ENCODE results near the gene CASS4.
"Not testable (repeated sequence)": the region's sequence is repeated elsewhere in the genome, so short reads cannot be mapped to it uniquely, and the experiment has no call there.

CASS4 gene

GRCh38 chr20:56392132-56392880 is 19.8 kb upstream of the CASS4 start, which contains the start of the genes AURKA and CSTF1:
Gene AURKA, minus strand, starts transcription at chr20:56392215. Its CDS starts 4,018 bp downstream, at chr20:56388197.
Gene CSTF1, plus strand, starts transcription at chr20:56392645. Its CDS starts 2,908 bp downstream, at chr20:56395553.
- TF ChIP-seq CTCF (IDR thresholded peaks at IDR 0.05) (no peak), ZFX (IDR thresholded peaks at IDR 0.05; ENCODE audit: borderline replicate concordance) (no peak)
- H3K27ac ChIP-seq = peak within 1 kb of the TSS; percentile 95

GRCh38 chr20:56392881-56393482 is 19.1 kb upstream of the CASS4 start:
- TF ChIP-seq CTCF (IDR thresholded peaks at IDR 0.05) (no peak), ZFX (IDR thresholded peaks at IDR 0.05; ENCODE audit: borderline replicate concordance) (no peak)
- peak overlapping the region; percentile 95 for H3K27ac ChIP-seq

GRCh38 chr20:56393653-56394052 is 18.4 kb upstream of the CASS4 start:
- H3K27ac ChIP-seq = peak overlapping the region; percentile 95; the same call in 1 of the 2 replicates
- TF ChIP-seq ZFX (IDR thresholded peaks at IDR 0.05; ENCODE audit: borderline replicate concordance) (no peak), CTCF (IDR thresholded peaks at IDR 0.05) (no peak)

- no peak overlapping the region for H3K27ac ChIP-seq
- TF ChIP-seq ZFX (IDR thresholded peaks at IDR 0.05; ENCODE audit: borderline replicate concordance) (no peak), CTCF (IDR thresholded peaks at IDR 0.05) (no peak)
Observed at GRCh38 chr20:56395166-56395565, 16.9 kb upstream of the CASS4 start.

GRCh38 chr20:56400001-56400640 is 11.9 kb upstream of the CASS4 start:
- peak; percentile 88 for TF ChIP-seq CTCF (IDR thresholded peaks at IDR 0.05)
- no peak for TF ChIP-seq ZFX (IDR thresholded peaks at IDR 0.05; ENCODE audit: borderline replicate concordance)
- H3K27ac ChIP-seq = no peak overlapping the region

- no peak for TF ChIP-seq CTCF (IDR thresholded peaks at IDR 0.05)
- no peak for TF ChIP-seq ZFX (IDR thresholded peaks at IDR 0.05; ENCODE audit: borderline replicate concordance)
Observed at GRCh38 chr20:56403465-56403864, 8.6 kb upstream of the CASS4 start.

GRCh38 chr20:56405356-56405755 is 6.7 kb upstream of the CASS4 start:
- not testable (repeated sequence) for H3K27ac ChIP-seq

More at GRCh38 chr20:56403465-56403864, 8.6 kb upstream of the CASS4 start:
- H3K27ac ChIP-seq = no peak overlapping the region

Measured in 22Rv1 (cell line).